Uterus (tissue), 4 donors: Measurements from ENCODE around the gene NEGR1. TPM values are rescaled to one million over a fixed set of nuclear protein-coding genes. Genes with fewer than 3 reads are reported as not detected.

Source experiments
- DNase-seq, 2 donors: peaks; one replicate each; pipeline ENCODE4 v3.0.0-alpha.2; 2019 to 2020
- H3K27ac ChIP-seq, 2 donors: fragments of 200-600 bp; sonication (generic); 1 replicate in 1 of 2; 2 replicates in 1 of 2; pipeline ENCODE4 v1.5.1; 2016 to 2018
- H3K27me3 ChIP-seq, 2 donors: fragments of 200-600 bp; sonication (generic); one replicate each; pipeline ENCODE4 v1.5.1; 2018 to 2019; ENCODE audit warnings: control low read depth in 1 of 2
- H3K36me3 ChIP-seq, 2 donors: fragments of 200-600 bp; sonication (generic); one replicate each; pipeline ENCODE4 v1.5.1; 2019; ENCODE audit warnings: control low read depth in 1 of 2
- H3K4me1 ChIP-seq, 2 donors: fragments of 200-600 bp; sonication (generic); one replicate each; pipeline ENCODE4 v1.5.1; 2018 to 2019; ENCODE audit warnings: control low read depth in 1 of 2
- H3K4me3 ChIP-seq, 2 donors: fragments of 200-600 bp; sonication (generic); 1 replicate in 1 of 2; 2 replicates in 1 of 2; pipeline ENCODE4 v1.5.1; 2018 to 2019; ENCODE audit warnings: mild to moderate bottlenecking in 1 of 2
- H3K9me3 ChIP-seq, 2 donors: fragments of 200-600 bp; sonication (generic); one replicate each; pipeline ENCODE4 v1.5.1; 2019; ENCODE audit warnings: control low read depth in 1 of 2
- POLR2A ChIP-seq, 2 donors: fragments of 450-650 bp; IDR thresholded peaks; one replicate each; pipeline ENCODE4 v1.6.1; 2016; ENCODE audit warnings: antibody characterized with exemption in 2 of 2, mild to moderate bottlenecking in 1 of 2, moderate library complexity in 1 of 2
- intact Hi-C: fragments of 100-400 bp; cut with DNase I; formaldehyde crosslinking; loops from one replicate; pipeline ENCODE4 v1.15.1; 2023; ENCODE audit warnings: low total_unique reads
- total RNA-seq, 4 donors: library from RNA; depleted of rRNA in 3 of 4; stranded (reverse); fragments of >200 nt in 3 of 4; gene quantifications; one replicate each; pipeline versions ENCODE4 v1.1.0 to v1.2.4, GENCODE V29; 2014 to 2023
- TF ChIP-seq, protein P1 (sequence below), 4 experiments: fragments of 200-600 bp in 2 of 4; fragments of 450-650 bp in 2 of 4; sonication (generic) in 2 of 4; IDR thresholded peaks; one replicate each; pipeline ENCODE4 v1.5.1; 2016 to 2019; ENCODE audit warnings: antibody characterized with exemption in 4 of 4, mild to moderate bottlenecking in 2 of 4, moderate library complexity in 1 of 4
- donor health status: DM: yes; HTN: yes; CAD: no.

Gene NEGR1
- total RNA-seq, 4 donors from 2014 or later: 6.7 to 42.9 (median 33.3) TPM

DNA sequence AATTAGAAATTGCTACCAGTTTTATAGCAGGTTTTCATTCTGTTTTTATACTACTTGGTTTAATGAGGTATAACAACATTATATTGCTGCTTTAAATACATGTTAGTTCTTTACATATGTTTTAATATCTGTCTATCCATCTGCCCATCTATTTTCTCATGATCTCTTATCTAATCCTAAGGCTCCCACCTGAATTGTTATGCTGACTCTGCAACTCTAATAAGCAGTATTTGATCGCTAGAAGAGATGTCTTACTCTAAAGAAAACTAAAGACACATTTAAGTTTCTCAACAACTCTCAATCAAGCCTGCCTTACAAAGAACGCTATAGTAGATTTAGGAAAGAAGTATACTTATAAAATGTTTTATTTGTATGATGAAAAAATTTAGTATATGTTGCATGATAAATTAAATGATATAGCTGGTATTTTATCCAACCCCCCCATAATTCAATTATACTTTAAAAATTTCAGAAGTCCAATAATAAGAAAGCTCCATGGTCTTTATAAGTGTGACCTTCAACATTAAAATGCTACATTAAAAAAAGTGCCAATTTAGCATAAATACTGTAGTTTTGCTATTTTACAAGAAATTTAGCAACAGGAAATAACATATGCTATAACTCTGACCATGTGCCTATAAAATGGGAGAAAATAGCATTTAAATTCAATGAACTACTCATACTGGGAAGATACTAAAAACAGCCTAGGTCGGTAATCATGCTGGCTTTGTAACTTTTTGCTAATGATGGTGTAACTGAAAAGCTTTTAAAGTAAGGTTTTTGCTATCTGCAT is 180.3 kb downstream of the NEGR1 start:
- TF ChIP-seq POLR2A (IDR thresholded peaks at IDR 0.05): no peak
- TF ChIP-seq, protein P1, sequence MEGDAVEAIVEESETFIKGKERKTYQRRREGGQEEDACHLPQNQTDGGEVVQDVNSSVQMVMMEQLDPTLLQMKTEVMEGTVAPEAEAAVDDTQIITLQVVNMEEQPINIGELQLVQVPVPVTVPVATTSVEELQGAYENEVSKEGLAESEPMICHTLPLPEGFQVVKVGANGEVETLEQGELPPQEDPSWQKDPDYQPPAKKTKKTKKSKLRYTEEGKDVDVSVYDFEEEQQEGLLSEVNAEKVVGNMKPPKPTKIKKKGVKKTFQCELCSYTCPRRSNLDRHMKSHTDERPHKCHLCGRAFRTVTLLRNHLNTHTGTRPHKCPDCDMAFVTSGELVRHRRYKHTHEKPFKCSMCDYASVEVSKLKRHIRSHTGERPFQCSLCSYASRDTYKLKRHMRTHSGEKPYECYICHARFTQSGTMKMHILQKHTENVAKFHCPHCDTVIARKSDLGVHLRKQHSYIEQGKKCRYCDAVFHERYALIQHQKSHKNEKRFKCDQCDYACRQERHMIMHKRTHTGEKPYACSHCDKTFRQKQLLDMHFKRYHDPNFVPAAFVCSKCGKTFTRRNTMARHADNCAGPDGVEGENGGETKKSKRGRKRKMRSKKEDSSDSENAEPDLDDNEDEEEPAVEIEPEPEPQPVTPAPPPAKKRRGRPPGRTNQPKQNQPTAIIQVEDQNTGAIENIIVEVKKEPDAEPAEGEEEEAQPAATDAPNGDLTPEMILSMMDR (IDR thresholded peaks at IDR 0.05): no peak
- no peaks in the 10 kb centered on the region for H3K9me3 ChIP-seq
- no peak overlapping the region for H3K27ac ChIP-seq
- no peaks in the 10 kb centered on the region for H3K36me3 ChIP-seq
- no peak overlapping the region for H3K4me3 ChIP-seq
- DNase-seq: no peak
- intact Hi-C loops: no loop called here
- H3K27me3 ChIP-seq: no peaks in the 10 kb centered on the region
- H3K4me1 ChIP-seq: no peaks in the 10 kb centered on the region

DNA sequence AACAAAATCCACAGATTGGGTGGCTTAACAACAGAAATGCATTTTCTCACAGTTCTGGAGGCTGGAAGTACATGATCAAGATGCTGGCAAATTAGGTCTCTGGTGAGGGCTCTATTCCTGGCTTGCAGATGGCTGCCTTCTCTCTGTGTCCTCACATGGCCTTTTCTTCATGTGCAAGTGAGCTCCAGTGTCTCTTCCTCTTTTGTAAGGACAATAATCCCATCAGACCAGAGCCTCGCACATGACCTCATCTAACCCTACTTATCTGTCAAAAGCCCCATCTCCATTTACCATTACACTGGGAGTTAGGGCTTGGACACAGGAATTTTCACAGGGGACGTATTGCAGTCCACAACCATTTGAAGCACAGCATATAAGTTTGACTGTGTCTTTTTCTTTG is 181.6 kb downstream of the NEGR1 start:
- intact Hi-C loops: no loop called here
- Histone ChIP-seq H3K27me3 (no peaks in the 10 kb centered on the region), H3K4me1 (no peaks in the 10 kb centered on the region), H3K9me3 (no peaks in the 10 kb centered on the region), H3K27ac (no peak overlapping the region), H3K36me3 (no peaks in the 10 kb centered on the region), H3K4me3 (no peak overlapping the region)
- no peak for DNase-seq
- TF ChIP-seq POLR2A (IDR thresholded peaks at IDR 0.05): no peak
- TF ChIP-seq, protein P1 (IDR thresholded peaks at IDR 0.05): no peak

DNA sequence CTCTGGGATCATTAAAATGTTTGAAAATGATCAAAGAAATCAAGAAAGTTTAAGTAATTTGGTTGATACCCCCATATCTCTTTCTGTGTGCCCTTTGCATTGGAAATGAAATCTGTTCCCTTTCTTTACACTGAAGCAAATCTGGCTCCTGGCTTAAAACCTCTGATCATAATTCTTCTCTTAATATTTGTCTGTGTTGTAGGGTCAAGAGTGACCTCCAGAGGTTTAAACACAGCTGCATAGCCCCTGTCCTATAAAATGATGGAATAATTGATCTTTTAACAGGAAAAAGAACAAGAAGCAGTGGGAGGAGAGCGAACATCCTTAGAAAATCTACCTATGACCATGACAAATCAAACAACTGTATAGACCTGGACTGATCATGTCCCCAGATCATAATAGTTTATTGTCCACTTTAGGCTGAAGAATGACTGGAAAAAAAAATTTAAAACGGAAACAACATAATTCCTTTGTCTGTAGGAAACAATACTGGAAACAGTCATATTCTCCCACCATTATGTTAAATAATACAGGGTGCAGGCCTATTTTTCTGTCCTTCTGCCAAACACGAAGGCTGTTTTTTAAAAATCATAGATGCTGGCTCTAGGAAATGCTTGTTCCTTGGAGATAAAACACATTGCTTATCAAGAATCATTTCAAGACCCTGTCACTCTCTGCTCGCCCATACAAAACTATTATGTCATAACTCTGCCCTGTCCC is 184.3 kb downstream of the NEGR1 start:
- H3K27me3 ChIP-seq: no peaks in the 10 kb centered on the region
- no peaks in the 10 kb centered on the region for H3K4me1 ChIP-seq
- no peak for TF ChIP-seq POLR2A (IDR thresholded peaks at IDR 0.05)
- TF ChIP-seq, protein P1 (IDR thresholded peaks at IDR 0.05): no peak
- no peaks in the 10 kb centered on the region for H3K9me3 ChIP-seq
- H3K27ac ChIP-seq: no peak overlapping the region
- no peak overlapping the region for H3K4me3 ChIP-seq
- DNase-seq: no peak
- intact Hi-C loops: no loop called here
- no peaks in the 10 kb centered on the region for H3K36me3 ChIP-seq

DNA sequence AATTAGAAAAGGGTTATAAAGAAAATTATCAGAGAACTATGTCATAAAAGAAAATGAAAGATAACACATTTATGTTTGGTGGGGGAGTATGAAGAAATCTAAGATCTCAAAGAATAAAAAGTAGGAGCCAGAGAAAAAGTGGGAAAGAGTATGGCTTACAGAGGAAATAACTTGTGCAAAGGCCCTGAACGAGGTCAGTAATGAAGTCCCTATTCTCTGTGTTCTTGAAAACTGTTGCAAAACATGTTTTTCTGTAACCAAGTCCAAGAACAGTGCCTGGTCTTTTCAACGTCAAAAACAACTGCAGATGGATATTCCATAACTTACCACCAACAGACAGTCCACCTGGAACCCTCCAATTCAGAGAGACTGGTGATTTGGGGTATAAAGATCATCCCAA is 188.1 kb downstream of the NEGR1 start:
- intact Hi-C loops: no loop called here
- no peak overlapping the region for H3K27ac ChIP-seq
- H3K9me3 ChIP-seq: no peaks in the 10 kb centered on the region

More for the DNA sequence above, 188.1 kb downstream of the NEGR1 start:
- Histone ChIP-seq H3K36me3 (no peaks in the 10 kb centered on the region), H3K4me3 (no peak overlapping the region), H3K27me3 (no peaks in the 10 kb centered on the region), H3K4me1 (no peaks in the 10 kb centered on the region)
- no peak for DNase-seq
- TF ChIP-seq POLR2A (IDR thresholded peaks at IDR 0.05): no peak
- TF ChIP-seq, protein P1 (IDR thresholded peaks at IDR 0.05): no peak
